HL-60/S4 treated with retinoic acid at 250 ng/mL for 4 days and 3 days (cell line): Measurements from ENCODE around the gene FAM227A.
"Not testable (repeated sequence)": the region's sequence is repeated elsewhere in the genome, so short reads cannot be mapped to it uniquely, and the experiment has no call there.

Experiments
- in situ Hi-C: fragments of 300-500 bp; cut with MboI; formaldehyde crosslinking; loops from 2 replicates; pipeline ENCODE4 v1.7.0; 2022; ENCODE audit warnings: low sequenced_read_pairs

Gene FAM227A

DNA sequence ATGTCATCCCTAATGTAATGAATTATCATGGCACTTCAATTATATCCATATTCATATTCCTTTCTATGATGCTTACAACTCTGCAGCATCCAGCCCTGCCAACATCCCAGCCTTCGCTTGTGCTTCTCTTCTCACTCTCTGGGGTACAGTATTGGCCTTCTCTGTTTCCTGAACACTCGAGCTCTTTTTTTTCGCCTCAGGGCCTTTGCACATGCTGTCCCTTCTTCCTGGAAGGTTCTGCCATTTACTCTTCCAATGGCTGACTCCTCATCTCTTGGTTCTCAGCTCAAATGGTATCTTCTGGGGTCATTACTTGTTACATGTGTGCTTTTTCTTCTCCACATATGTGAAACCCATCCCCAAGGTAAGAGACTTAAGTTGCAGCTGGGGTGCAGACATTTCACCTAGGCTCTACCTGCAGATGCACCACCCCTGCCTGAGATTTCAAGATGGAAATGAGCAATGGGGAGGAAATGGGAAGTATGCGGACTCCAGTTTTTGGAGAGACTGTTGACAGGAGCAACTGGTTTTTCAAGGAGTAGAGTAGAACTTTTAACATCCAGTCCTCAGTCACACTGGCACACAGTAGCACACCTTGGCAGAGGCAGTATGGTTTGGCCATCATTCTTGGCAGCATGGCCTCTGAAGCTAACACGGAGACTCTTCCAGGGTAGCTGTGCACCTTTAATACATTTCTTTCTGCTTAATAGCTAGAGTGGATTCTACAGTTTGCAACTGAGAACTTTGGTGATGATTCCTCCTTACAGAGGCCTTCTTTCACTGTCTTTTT is 43.8 kb downstream of the FAM227A start:
- in situ Hi-C loops = no loop called here

DNA sequence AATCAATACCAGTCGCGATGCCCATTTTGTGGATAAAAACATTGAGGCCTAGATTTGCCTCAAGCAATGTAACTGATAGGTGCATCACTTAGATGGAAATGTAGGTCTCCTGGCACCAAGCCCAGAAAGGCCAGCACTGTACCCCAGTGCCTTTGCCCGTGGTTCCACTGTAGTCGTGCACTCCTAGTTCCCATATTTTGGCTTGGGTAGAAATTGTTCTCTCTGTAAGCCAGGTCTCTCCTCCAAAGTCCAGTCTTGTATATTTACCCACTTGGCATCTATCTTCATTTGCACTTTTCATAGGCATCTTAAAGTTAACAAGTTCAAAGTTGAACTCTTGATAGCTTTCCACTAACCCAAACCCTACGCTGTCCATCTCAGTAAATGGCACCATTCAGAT is 44.6 kb downstream of the FAM227A start:
- in situ Hi-C loops = no loop called here

DNA sequence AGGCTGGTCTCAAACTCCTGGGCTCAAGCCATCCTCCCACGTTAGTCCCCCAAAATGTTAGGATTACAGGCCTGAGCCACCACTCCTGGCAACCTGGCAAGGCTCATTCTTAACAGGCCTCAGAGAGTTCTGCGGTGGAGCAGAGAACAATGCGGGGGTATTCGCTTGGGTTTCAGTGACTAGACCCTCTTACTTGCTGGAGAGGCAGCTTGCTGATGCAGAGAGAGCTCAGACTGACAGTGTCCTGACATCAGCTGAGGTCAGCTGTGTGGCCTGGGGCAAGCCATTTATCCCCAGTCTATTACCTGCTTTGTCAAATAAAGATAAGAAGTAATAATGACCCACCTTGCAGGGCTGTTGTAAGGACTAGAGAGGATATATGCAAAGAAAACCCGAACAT is 46.0 kb downstream of the FAM227A start:
- in situ Hi-C loops = no loop called here

DNA sequence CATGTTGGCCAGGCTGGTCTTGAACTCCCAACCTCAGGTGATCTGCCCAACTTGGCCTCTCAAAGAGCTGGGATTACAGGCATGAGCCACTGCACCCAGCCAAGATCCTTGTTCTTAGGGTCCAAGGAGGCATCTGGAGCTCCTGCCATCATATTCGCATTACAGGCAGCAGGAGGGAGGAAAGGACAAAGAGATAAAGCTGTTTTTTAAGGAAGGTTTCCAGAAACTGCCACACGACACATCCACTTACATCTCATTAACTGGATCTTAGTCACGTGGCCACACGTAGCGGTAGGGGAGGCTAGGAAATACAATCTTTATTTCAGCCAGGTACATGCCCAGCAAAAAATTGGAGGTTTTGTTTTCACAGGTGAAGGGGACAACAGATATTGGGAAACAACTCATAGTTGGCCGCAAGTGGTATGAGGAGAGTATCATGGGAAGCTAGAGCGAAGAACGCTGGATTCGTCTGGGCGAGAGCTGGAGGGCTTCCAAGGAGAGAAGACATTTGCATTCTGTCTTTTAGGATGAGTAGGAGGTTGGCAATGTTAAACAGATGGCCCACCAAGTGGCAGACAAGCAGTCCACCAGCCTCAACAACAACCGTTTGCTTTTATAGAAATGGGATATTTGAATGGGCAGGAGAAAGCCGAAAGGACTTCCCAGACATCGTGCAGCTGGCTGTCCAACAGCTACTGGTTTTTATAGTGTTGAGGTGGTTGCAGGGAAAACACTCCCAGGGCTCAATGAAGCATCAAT is 47.0 kb downstream of the FAM227A start:
- in situ Hi-C loops = no loop called here

DNA sequence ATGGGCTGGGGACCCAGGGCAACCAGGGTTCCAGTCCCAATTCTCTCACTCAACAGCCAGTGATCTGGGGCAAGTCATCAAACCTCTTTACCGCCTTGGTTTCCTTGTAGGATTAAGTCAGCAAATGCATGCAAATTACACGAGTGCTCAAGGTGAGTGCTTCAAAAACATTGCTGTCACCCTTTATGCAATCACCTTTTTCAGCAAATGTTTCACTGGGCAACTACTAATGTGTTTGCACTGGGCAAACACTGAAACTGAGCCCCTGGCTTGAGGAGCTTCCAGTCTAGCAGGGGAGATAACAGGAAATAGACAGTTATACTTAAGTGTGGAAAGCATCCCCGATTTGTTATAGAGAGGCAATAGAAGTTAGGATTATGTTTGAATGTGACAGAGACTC is 48.5 kb downstream of the FAM227A start:
- in situ Hi-C loops = no loop called here

DNA sequence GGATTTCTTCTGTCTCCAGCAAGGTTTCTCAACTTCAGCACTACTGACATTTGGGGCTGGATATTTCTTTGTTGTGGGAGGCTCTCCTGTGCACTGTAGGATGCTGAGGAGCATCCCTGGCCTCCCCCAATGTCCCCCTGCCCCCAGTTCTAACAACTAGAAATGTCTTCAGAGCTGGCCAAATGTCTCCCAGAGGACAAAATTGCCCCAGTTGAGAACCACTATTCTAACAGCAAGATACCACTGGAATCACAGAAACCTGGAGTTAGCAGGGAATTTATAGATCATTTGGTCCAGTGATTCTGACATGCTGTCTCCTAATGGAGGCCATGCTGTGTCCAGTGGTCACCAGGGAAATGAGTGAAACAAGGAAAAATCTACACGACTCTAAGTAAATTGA is 54.0 kb downstream of the FAM227A start:
- in situ Hi-C loops = no loop called here

DNA sequence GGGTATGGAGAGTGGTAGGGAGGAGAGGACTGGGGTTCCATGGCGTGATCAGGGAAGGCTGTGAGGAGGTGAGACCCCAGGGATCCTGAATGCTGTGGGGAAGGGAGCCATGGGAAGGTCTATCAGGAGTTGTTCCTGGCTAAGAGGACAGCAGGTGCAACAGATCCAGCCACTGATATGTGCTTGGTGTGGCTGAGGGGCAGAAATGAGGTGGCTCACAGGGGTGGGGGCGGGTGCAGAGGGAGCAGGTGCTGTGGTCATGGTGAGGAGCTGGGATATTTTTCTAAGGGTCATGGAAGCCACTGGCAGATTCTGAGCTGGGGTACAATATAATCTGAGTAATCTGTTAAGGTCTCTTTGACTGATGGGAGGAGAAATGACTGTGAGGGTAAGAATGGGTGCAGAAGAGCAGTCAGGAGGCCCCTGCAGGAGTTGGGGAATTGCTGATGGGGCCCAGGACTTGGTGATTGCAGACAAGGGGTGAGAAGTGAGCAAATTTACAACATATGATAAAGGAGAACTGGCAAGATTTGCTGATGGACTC is 54.9 kb downstream of the FAM227A start:
- in situ Hi-C loops = no loop called here

DNA sequence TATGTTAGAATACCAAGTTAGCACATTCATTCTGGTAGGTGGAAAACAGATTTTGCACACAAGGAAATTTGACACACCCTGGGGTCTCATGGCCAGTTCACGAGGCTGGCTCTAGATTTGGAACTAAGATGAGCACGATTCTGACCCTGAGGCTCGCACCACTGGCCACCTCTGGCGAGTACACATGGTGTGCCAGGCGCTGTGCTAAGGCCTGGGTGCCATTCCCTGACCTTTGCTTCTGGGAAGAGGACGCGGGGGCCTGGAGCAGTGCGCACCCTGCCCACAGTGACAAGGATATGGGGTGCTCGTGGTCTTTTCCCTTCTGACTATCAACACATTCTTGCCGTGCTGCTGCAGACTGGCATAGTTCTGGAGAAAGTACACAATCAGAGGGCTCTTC is 56.7 kb downstream of the FAM227A start:
- in situ Hi-C loops = no loop called here

DNA sequence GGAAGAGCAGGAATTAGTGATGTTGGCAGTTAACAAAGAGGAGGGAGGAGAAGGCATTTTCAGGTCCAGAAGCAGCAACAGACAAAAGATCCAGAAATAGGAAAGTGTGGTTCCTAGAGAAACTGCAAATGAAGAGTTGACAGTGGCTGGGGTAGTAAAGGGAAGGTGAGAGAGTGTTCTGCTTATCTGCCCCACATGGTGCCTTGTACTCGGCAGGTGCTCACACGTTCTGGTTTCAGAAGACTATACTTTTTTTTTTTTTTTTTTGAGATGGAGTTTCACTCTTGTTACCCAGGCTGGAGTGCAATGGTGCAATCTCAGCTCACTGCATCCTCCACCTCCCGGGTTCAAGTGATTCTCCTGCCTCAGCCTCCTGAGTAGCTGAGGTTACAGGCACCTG is 73.3 kb downstream of the FAM227A start:
- in situ Hi-C loops = not testable (repeated sequence)

DNA sequence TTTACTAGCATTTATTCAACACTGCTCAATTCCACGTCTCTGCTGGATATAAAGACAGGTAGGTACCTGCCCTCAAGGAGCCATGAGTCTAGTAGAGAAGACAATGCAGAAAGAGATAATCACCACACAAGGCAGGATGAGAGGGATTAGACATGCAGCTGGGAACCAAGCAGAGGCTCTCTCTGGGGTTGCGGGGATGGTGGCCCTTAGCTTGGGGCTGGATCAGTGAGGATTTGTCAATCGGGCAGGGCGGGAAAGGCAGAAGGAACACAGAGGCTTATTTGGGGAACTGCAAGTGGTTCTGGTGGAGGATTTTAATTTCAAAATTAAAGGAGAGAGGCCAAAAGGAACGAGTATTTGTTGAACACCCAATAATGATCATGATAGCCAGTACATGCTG is 77.7 kb downstream of the FAM227A start:
- in situ Hi-C loops = no loop called here

DNA sequence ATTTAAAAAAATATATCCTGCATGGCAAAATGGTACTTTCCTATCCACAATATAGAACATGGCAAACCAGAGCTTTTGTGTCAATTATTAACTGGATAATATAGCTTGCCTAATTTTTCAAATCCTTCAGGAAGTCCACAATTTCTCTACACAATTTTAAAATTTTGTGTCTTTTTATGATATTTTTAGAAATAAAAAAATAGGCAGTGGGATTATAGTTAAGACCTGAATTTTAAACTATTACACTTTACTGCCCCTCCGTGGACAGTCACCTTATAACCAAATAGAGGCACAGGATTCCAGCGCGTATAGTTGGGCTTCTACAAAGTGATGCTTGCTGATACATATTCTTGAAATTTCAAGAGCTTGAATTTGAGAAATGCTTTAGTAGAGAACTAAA is 84.1 kb downstream of the FAM227A start:
- in situ Hi-C loops = no loop called here

DNA sequence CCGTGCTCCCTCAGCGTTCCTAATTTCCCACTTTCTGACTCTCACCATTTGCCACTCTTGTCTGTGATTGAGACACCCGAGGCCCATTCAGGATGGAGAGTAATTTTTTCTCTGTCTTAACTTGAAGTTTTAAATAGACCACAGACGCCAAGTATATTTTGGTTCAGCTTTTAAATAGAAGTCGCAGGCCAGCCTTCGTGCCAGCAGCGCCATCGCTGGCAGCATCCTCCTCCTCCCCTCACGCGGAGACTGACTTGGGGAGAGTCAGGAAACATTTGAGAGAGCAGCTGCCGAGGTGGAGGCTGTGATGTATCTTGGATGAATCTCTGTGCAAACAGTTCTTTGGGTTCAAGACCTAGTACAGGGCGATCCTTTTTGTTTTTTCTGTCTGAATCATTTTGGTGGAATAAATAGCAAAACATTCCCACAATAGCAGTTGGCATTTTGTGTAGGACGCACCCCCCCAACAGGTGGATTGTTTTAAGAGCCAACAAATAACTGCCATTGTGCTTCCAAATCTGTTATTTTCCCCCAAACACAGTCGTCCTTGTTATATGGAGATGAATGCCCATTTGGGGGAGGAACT is 85.3 kb downstream of the FAM227A start:
- in situ Hi-C loops = no loop called here

DNA sequence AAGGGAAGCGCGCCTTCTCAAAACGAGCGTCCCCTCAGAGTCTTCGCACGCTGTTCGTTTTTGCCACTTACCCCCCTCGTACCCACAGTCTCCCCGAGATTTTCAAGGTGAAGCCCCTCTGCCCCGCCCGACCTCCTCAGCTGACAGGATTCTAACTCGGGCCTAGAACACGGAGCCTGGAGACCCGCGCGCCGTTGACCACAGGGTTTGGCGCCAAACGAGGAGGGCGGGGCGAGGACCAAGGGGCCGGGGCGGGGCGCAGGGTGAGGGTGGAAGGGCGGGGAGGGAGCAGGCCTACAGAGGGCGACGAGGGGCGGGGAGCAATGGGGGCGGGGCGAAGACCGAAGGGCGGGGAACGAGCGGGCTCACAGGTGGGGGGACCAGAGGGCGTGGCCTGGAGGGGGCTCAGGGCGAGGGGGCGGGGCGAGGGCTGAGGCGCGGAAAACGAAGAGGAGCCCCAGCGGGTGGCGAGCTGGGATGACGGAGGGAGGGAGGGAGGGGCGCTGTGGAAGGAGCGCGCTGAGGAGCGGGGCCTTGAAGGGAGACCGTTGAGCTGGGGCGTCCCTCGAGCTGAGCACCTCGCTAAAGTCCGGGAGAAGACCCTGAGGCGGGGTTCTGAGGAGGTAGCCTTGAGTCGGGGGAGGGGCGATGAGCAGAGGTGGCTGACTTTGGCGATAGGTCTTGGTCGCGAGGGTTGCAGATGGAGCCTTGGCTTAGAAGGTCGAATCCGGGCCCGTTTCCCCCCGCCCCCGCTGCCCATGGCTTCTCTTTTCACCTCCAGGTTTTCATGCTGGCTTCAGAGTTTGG is 86.0 kb downstream of the FAM227A start, which contains the start of gene DMC1:
Gene DMC1 (minus strand): TSS at position 212 of the 807 bp plus-strand sequence. CDS start 1,927 bp downstream, outside the sequence.
- in situ Hi-C loops = no loop called here

DNA sequence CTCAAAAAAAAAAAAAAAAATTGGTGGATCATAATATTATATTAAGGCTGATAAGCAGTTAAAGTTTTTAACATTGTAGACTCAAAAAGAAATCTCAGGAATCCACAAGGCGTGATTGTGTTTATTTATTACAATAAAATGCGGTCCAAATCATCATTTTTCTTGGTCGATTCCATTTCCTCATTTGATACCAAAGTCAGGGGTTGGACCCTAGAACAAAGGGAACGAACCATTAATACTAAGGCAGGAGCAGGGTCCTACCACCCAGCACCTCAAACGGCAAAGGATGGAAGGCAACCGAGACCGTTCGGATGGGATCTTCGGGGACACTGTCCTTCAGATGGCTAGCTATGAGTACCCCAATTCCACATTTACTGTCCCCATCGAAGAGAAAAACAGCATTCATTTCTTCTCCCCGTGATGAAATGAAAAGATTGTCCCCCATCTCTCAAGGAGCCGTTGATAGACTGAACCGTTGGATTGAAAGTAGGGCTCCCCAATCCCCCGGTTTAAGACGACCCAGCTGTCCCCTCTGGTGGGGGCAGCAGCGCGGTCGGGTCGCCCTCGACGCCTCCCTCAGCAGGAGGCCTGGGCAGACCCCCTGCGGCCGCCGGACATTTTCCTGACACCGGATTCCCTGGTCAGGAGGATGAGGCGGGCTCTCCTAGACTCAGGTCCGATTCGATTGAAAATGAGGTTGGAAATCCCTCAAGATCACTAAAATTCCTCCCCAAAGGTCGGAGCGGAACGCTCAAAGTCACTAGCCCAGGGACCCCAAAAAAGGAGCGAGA is 86.8 kb downstream of the FAM227A start:
- in situ Hi-C loops = no loop called here

DNA sequence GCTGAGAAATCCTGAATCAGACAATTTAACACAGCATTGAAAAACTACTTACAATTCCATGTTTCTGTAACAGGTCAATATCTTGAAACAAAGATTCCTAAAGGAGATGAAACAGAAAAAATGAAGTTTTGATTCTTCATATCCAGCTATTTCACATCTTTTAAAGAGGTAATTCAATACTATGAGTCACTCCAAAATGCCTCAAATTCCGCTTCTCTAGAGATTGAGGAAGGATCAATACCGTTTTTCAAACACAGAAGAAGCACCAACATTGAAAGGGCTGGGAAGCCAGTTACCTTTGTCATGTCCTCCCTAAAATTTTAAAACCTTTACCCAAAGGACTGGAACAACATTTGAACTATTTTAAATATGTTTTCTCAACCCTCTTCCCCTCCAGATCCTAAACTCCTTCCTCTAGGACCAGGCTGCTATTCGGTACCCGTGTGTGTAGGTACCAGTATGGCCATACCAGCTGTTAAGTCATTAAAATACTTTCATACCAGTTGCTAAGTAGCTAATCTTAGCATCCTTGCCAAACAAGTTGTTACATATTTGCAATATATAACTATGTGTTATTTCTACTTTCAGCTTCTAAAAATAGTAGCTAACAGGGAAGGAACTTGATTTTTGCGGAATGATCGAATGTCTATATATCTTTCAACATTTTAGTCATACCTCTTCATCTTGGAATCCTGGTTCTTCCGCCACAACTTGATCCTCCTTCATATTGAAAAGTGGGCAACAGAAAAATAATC is 88.5 kb downstream of the FAM227A start:
- in situ Hi-C loops = no loop called here

DNA sequence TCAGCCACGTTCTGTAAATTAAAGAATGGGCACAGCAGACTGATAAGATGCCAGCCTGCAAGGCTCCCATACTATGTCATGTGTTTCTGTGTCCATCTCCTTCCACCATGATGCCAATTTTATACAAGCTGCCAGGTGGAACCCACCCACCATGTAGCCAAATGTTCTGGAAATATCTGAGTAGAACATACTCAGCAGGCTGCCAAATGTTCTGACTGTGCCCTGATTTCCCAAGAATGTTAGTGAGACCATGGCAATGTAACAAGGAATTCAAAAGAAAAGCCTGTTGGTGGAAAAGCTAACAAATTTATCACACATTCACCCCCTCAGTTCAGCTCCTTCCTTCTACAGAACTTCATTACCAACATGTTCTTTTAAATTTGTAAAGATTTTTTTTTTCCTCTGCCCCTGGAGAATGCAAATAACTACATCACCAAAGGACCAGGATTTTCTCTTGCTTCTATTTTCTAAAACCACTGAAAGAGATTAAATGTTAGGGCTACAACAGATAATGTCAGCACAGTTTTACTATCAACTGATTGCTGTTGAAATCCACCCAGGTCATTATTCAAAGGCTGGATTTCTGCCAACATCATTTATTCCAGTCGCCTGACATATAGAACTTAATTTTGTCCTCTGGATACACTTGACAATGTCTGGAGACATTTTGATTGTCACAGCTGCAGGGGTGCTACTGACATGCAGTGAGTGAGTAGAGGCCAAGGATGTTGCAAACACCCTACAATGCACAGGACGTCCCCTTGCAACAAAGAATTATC is 89.3 kb downstream of the FAM227A start:
- in situ Hi-C loops = no loop called here

DNA sequence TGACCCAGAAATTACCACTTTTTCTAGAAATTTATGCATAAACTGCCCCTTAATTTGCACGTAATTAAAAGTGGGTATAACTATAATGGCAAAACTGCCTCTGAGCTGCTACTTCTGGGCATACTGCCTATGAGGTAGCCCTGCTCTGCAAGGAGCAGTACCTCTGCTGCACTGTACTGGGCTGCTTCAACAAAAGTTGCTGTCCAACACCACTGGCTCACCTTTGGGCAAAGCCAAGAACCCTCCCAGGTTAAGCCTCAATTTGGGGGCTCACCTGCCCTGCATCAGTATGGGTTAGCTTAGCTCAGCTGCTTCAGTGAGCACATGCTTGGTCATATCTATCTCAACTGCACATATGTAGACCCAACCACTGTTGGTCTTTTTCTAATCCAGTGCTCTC is 90.8 kb downstream of the FAM227A start:
- in situ Hi-C loops = no loop called here

DNA sequence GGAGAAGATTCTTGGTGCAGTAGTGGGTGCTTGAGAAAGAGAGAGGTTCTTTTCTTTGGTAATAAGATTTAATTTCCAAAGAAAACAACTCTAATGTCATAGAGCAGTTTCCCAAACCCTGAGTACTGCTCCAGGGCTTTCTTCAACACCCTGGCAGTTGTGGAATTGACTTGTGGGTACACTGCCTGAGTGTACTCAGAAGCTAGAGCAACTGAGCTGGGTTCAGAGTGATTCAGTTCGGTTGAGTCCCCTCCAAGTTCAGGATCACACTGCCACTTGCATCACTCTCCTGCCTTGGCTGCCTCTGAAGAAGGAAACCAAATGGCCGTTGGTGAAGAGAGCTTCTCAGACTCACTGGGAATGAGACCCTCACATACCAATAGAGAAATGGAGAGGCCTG is 91.5 kb downstream of the FAM227A start:
- in situ Hi-C loops = no loop called here

DNA sequence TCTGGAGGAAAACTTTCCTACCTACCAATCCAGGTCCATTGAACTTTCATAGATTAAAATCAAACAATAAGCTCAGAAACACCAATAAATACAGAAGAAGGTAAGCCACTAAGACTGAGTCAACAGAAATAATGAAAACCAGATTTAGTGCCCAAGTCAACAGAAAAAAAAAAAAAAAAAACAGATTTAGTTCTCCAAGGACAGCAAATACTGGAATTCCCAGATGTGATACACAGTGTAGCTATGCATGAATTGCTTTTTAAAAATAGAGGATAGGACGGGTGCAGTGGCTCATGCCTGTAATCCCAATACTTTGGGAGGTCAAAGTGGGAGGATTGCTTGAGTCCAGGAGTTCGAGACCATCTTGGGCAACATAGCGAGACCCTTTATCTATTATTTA is 101.9 kb downstream of the FAM227A start:
- in situ Hi-C loops = no loop called here
